Karpas-422 (cell line): ENCODE results near the gene PTH1R. TPM values are rescaled to one million over a fixed set of nuclear protein-coding genes. Genes with fewer than 3 reads are reported as not detected.

Experiments used
- DNase-seq: peaks from one replicate; pipeline ENCODE4 v3.0.0-alpha.2; 2015
- H2AFZ ChIP-seq: fragments of 200-600 bp; sonication (generic); 2 replicates; pipeline ENCODE4 v1.6.1; 2014; ENCODE audit warnings: antibody characterized with exemption, low read length, mixed read lengths
- H3K27ac ChIP-seq: fragments of 200-600 bp; sonication (generic); 2 replicates; pipeline ENCODE4 v1.5.1; 2014; ENCODE audit warnings: mild to moderate bottlenecking, low read length, moderate library complexity
- H3K27me3 ChIP-seq: fragments of 200-600 bp; sonication (generic); 2 replicates; pipeline ENCODE4 v1.6.1; 2014; ENCODE audit warnings: low read length, mixed read lengths
- H3K36me3 ChIP-seq: fragments of 200-600 bp; sonication (generic); 2 replicates; pipeline ENCODE4 v1.6.1; 2014; ENCODE audit warnings: low read length, mixed read lengths; ENCODE audit not compliant: insufficient read depth
- H3K4me1 ChIP-seq: fragments of 200-600 bp; sonication (generic); 2 replicates; pipeline ENCODE4 v1.6.1; 2014; ENCODE audit warnings: mild to moderate bottlenecking, low read length, mixed read lengths
- H3K4me2 ChIP-seq: fragments of 200-600 bp; sonication (generic); 2 replicates; pipeline ENCODE4 v1.6.1; 2014; ENCODE audit warnings: low read length, low read depth, mild to moderate bottlenecking; ENCODE audit not compliant: poor library complexity, severe bottlenecking
- H3K4me3 ChIP-seq: fragments of 200-600 bp; sonication (generic); 2 replicates; pipeline ENCODE4 v1.5.1; 2014; ENCODE audit warnings: mild to moderate bottlenecking, antibody characterized with exemption, low read length, mixed read lengths
- H3K79me2 ChIP-seq: fragments of 200-600 bp; sonication (generic); 2 replicates; pipeline ENCODE4 v1.6.1; 2014; ENCODE audit warnings: mild to moderate bottlenecking, low read length, mixed read lengths
- H3K9ac ChIP-seq: fragments of 200-600 bp; sonication (generic); 2 replicates; pipeline ENCODE4 v1.6.0; 2014; ENCODE audit warnings: low read length
- H3K9me2 ChIP-seq: fragments of 200-600 bp; sonication (generic), shearing (Covaris generic); replicated peaks from 2 replicates; pipeline ENCODE4 v1.6.0; 2014; ENCODE audit warnings: mild to moderate bottlenecking, low read length, moderate library complexity; ENCODE audit not compliant: insufficient read depth
- H3K9me3 ChIP-seq: fragments of 300-700, 200-600 bp; sonication (generic); 2 replicates; pipeline ENCODE4 v1.6.1; 2014; ENCODE audit warnings: low read length, mixed read lengths
- H4K20me1 ChIP-seq: fragments of 200-600 bp; sonication (generic); 2 replicates; pipeline ENCODE4 v1.6.1; 2014; ENCODE audit warnings: mild to moderate bottlenecking, antibody characterized with exemption, low read length, low read depth; ENCODE audit not compliant: insufficient read depth
- total RNA-seq: library from RNA; depleted of rRNA; stranded (reverse); fragments of >200 nt; shearing (Covaris generic); gene quantifications from 2 replicates; pipeline ENCODE4 v1.2.3, GENCODE V29; 2014; ENCODE audit warnings: low replicate concordance

The PTH1R gene
- total RNA-seq, 1 experiment from 2014 or later = not detected

DNA sequence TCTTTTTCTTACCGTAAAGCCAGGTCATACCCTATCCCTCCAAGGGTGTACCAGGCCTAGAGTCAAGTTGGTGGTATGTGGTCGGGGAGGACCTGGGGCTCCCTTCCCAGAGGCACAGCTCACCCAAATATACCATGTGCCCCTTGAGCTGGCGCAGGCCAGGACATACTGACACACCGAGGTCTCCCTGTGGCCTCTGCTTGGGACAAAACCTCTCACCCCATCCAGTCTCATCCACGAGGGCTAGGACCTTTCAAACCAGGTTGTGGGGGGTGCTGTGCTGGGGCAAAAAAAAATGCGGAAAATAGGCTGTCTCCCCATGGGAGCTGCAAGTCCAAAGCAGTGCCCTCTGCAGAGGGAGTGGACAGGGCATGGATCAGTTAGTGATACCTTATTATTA, 22.8 kb downstream of the PTH1R start:
- H2AFZ ChIP-seq = no peak overlapping the region

DNA sequence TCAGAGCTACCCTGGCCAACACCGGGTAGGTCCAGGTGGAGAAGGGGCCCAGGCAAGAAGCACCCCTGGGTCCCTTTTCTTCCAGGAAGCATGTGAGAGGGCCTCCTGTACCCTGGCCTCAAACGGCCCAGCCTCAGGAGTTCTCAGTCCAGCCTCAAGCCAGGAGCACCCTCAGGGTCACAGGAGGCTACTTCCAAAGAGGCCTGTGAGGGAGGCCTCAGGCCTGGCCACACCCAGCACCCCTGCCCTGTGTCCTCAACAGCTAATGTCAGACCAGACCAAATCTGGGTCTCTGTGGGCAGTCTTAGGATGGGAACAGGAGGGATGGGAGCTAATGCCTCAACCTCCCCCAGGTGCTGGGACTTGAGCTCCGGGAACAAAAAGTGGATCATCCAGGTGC, 23.5 kb downstream of the PTH1R start:
- no peak overlapping the region for H3K9ac ChIP-seq
- DNase-seq = no peak
- no peaks in the 10 kb centered on the region for H3K9me2 ChIP-seq
- H3K4me3 ChIP-seq = no peak overlapping the region
- H3K27me3 ChIP-seq = no peaks in the 10 kb centered on the region
- H3K27ac ChIP-seq = no peak overlapping the region
- no peaks in the 10 kb centered on the region for H3K79me2 ChIP-seq
- no peaks in the 10 kb centered on the region for H4K20me1 ChIP-seq
- H3K36me3 ChIP-seq = no peaks in the 10 kb centered on the region
- H3K9me3 ChIP-seq = no peaks in the 10 kb centered on the region
- H3K4me2 ChIP-seq = no peak overlapping the region
- no peaks in the 10 kb centered on the region for H3K4me1 ChIP-seq
- no peak overlapping the region for H2AFZ ChIP-seq

More for the DNA sequence above, 22.8 kb downstream of the PTH1R start:
- H4K20me1 ChIP-seq = 0 out of 2 replicates have a peak, but pooled peaks cover 6% of the 10 kb centered on the region
- no peaks in the 10 kb centered on the region for H3K4me1 ChIP-seq
- H3K36me3 ChIP-seq = no peaks in the 10 kb centered on the region
- H3K9me2 ChIP-seq = no peaks in the 10 kb centered on the region
- H3K9me3 ChIP-seq = no peaks in the 10 kb centered on the region
- H3K9ac ChIP-seq = no peak overlapping the region
- H3K27ac ChIP-seq = no peak overlapping the region
- H3K4me3 ChIP-seq = no peak overlapping the region
- no peak overlapping the region for H3K4me2 ChIP-seq
- H3K79me2 ChIP-seq = no peaks in the 10 kb centered on the region
- DNase-seq = no peak
- H3K27me3 ChIP-seq = no peaks in the 10 kb centered on the region

DNA sequence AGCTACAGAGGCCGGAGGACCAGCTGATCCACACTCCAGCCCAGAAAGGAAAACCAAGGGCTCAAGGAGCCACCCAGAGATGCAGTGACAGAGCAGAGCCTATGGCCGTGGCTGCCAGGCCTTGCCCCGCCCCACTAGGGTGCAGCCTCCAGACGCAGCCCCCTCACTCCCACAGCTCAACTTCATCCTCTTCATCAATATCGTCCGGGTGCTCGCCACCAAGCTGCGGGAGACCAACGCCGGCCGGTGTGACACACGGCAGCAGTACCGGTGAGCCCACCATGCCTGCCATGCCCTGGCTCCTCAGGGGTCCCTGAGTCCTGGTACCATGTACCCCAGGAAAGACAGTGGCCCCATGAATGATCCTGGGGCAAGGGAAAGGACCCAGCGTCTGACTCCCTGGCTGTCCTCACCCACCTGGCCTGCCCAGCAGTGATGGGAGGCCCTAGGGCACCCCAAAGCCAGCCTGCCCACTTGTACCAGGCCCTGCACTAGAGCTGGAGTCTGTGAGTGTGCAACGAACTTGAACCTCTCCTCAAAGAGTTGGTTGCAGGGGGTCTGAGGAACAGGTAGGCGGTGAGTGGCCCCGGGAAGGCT, 24.2 kb downstream of the PTH1R start:
- H3K27me3 ChIP-seq = no peaks in the 10 kb centered on the region
- no peaks in the 10 kb centered on the region for H3K9me2 ChIP-seq
- no peaks in the 10 kb centered on the region for H3K9me3 ChIP-seq
- no peak overlapping the region for H3K27ac ChIP-seq
- no peak overlapping the region for H3K4me2 ChIP-seq
- no peaks in the 10 kb centered on the region for H3K36me3 ChIP-seq
- no peaks in the 10 kb centered on the region for H4K20me1 ChIP-seq
- no peak overlapping the region for H3K4me3 ChIP-seq
- no peaks in the 10 kb centered on the region for H3K79me2 ChIP-seq
- DNase-seq = no peak
- no peak overlapping the region for H2AFZ ChIP-seq
- no peak overlapping the region for H3K9ac ChIP-seq
- H3K4me1 ChIP-seq = no peaks in the 10 kb centered on the region

- H3K27me3 ChIP-seq = no peaks in the 10 kb centered on the region
- no peak overlapping the region for H3K9ac ChIP-seq
- H4K20me1 ChIP-seq = no peaks in the 10 kb centered on the region
- no peak overlapping the region for H3K4me3 ChIP-seq
- H3K4me2 ChIP-seq = no peak overlapping the region
- no peaks in the 10 kb centered on the region for H3K4me1 ChIP-seq
- no peak for DNase-seq
- H3K79me2 ChIP-seq = no peaks in the 10 kb centered on the region
- H3K9me3 ChIP-seq = no peaks in the 10 kb centered on the region
- H3K36me3 ChIP-seq = no peaks in the 10 kb centered on the region
- no peaks in the 10 kb centered on the region for H3K9me2 ChIP-seq
- H3K27ac ChIP-seq = no peak overlapping the region
- H2AFZ ChIP-seq = no peak overlapping the region
Observed at GRCh38 chr3:46902188-46902631, 24.7 kb downstream of the PTH1R start.

DNA sequence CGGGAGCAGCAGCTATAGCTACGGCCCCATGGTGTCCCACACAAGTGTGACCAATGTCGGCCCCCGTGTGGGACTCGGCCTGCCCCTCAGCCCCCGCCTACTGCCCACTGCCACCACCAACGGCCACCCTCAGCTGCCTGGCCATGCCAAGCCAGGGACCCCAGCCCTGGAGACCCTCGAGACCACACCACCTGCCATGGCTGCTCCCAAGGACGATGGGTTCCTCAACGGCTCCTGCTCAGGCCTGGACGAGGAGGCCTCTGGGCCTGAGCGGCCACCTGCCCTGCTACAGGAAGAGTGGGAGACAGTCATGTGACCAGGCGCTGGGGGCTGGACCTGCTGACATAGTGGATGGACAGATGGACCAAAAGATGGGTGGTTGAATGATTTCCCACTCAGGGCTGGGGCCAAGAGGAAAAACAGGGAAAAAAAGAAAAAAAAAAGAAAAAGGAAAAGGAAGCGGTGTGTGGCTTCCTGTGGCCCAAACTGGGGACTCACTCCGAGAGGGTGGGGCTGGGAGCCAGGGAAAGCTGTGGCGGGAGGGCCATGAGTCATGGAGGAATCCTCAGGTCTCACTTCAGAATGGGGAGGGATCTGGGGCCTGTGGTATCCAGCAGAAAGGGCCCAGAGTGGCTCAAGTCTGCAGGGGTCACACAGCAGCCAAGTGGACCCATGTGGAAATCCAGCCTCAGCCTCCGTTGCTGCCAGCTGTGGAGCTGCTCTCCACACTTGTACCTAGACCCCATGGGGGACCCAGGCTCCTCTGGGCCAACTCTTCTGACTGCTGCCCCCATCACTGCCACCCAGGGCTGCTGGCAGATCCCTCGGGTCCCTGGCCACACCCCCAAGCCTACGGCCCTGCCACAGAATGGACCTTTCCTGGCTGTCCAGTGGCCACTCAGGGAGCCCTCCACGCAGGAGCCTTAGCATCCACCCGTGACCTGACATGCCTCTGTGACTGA, 26.1 kb downstream of the PTH1R start:
- Histone ChIP-seq H3K4me3 (no peak overlapping the region), H3K27me3 (no peaks in the 10 kb centered on the region), H3K36me3 (no peaks in the 10 kb centered on the region), H3K4me2 (no peak overlapping the region), H3K79me2 (no peaks in the 10 kb centered on the region), H3K9me3 (no peaks in the 10 kb centered on the region), H3K9ac (no peak overlapping the region), H4K20me1 (no peaks in the 10 kb centered on the region), H3K4me1 (peaks cover 2% of the 10 kb centered on the region; the same call in 1 of the 2 replicates), H2AFZ (no peak overlapping the region), H3K9me2 (no peaks in the 10 kb centered on the region), H3K27ac (no peak overlapping the region)
- DNase-seq = no peak

- no peaks in the 10 kb centered on the region for H4K20me1 ChIP-seq
- H3K27me3 ChIP-seq = no peaks in the 10 kb centered on the region
- H3K27ac ChIP-seq = no peak overlapping the region
- no peak overlapping the region for H3K4me3 ChIP-seq
- H3K79me2 ChIP-seq = no peaks in the 10 kb centered on the region
- H3K4me1 ChIP-seq = peaks cover 7% of the 10 kb centered on the region
- no peaks in the 10 kb centered on the region for H3K36me3 ChIP-seq
- no peak overlapping the region for H3K9ac ChIP-seq
- no peak for DNase-seq
- no peak overlapping the region for H2AFZ ChIP-seq
- H3K4me2 ChIP-seq = no peak overlapping the region
- no peaks in the 10 kb centered on the region for H3K9me3 ChIP-seq
- H3K9me2 ChIP-seq = no peaks in the 10 kb centered on the region
Observed at GRCh38 chr3:46904303-46905212, 27.0 kb downstream of the PTH1R start.

GRCh38 chr3:46905213-46905560, 27.7 kb downstream of the PTH1R start:
- H3K27me3 ChIP-seq = no peaks in the 10 kb centered on the region
- H3K4me1 ChIP-seq = peaks cover 13% of the 10 kb centered on the region
- H3K27ac ChIP-seq = no peak overlapping the region
- H3K9me2 ChIP-seq = no peaks in the 10 kb centered on the region
- DNase-seq = no peak
- H3K9me3 ChIP-seq = no peaks in the 10 kb centered on the region
- H3K79me2 ChIP-seq = no peaks in the 10 kb centered on the region
- H3K36me3 ChIP-seq = no peaks in the 10 kb centered on the region
- H3K9ac ChIP-seq = no peak overlapping the region
- H3K4me3 ChIP-seq = no peak overlapping the region
- no peak overlapping the region for H3K4me2 ChIP-seq
- no peaks in the 10 kb centered on the region for H4K20me1 ChIP-seq
- H2AFZ ChIP-seq = no peak overlapping the region
